HG03354 (cell line): ENCODE measurements around the gene SELENOT.
"Not testable (repeated sequence)": the region's sequence is repeated elsewhere in the genome, so short reads cannot be mapped to it uniquely, and the experiment has no call there.

ENCODE experiments used
- ATAC-seq: cut with Tn5 transposase; IDR thresholded peaks from one replicate; pipeline ENCODE4 v1.9.1; 2021; ENCODE audit warnings: mild to moderate bottlenecking; ENCODE audit not compliant: unreplicated experiment, poor library complexity, severe bottlenecking

Gene SELENOT, protein sequence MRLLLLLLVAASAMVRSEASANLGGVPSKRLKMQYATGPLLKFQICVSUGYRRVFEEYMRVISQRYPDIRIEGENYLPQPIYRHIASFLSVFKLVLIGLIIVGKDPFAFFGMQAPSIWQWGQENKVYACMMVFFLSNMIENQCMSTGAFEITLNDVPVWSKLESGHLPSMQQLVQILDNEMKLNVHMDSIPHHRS

GRCh38 chr3:150603153-150603979 lies at the start of gene SELENOT:
TSS of gene SELENOT (plus strand) at chr3:150603321. CDS start at chr3:150603363, 42 bp downstream.
- ATAC-seq = peak; percentile 63

DNA sequence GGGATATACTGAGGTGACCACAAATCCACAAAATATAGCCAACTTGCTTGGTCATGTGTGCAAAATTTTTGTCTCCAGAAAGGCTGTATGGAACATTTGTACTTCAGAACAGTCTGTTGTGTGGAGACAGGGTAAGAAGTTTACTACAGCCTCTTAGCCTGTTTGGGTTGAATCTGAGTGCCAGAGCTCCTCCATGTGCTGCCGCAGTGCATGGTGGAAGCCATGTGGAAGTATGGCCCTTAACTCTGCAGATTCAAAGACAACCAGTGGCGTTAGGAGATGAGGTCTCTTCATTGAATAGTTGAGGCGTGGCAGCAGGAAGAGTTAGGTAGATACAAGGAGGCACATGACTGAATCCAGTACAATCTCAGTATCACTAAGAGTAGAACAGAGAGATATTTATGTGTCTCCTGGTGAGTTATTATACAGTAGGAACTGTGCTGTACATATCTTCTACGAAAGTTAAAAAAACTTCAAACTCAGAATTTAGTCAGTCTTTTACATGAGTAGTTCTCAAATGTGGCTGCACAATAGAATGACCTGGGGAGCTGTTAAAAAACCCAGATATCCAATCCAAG lies 47.2 kb upstream of the SELENOT start:
- ATAC-seq = no peak

DNA sequence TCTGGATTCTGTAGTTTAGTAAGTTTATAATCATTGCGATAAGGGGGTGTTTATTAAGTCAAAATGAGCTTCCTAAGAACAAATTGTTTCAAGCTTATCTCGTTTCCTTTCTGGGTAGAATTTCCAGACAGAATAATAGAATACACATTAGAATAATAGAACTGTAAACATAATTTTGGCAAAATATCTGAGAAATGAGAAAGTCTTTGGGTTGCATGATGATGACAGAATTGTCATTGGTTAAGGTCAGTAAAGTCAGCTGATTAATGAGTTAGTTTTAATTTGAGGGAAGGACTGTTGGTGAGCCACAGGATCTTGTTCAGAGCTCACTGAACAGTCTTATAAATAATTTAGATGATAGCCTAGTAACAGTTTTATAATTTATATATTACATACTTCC lies 46.3 kb upstream of the SELENOT start:
- no peak for ATAC-seq

GRCh38 chr3:150557725-150558124 lies 45.4 kb upstream of the SELENOT start:
- no peak for ATAC-seq

- no peak for ATAC-seq
Observed at GRCh38 chr3:150564243-150564642, 38.9 kb upstream of the SELENOT start.

GRCh38 chr3:150567328-150567727 lies 35.8 kb upstream of the SELENOT start:
- ATAC-seq = no peak

DNA sequence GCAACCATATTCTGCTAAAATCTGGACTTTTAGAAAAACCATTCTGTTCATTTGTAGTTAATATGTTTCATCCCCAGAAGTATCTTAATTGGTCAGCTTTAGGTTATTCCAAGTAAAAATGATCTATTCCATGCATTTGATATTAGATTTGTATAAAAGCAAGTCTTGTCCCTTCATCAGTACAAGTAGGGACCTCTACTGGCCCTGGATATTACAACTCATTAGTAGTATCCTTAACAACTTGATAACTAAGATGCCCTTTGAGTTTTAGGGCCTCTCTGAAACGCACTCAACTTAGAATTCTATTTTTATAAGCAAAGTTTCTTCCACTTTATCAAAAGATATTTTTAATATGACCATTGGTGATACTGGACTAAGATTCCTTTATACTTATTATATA lies 25.3 kb upstream of the SELENOT start:
- no peak for ATAC-seq

- no peak for ATAC-seq
Observed at GRCh38 chr3:150581174-150581573, 21.9 kb upstream of the SELENOT start.

GRCh38 chr3:150582620-150583019 lies 20.5 kb upstream of the SELENOT start:
- peak; percentile 79 for ATAC-seq

GRCh38 chr3:150583028-150583427 lies 20.1 kb upstream of the SELENOT start:
- ATAC-seq = peak; percentile 77

DNA sequence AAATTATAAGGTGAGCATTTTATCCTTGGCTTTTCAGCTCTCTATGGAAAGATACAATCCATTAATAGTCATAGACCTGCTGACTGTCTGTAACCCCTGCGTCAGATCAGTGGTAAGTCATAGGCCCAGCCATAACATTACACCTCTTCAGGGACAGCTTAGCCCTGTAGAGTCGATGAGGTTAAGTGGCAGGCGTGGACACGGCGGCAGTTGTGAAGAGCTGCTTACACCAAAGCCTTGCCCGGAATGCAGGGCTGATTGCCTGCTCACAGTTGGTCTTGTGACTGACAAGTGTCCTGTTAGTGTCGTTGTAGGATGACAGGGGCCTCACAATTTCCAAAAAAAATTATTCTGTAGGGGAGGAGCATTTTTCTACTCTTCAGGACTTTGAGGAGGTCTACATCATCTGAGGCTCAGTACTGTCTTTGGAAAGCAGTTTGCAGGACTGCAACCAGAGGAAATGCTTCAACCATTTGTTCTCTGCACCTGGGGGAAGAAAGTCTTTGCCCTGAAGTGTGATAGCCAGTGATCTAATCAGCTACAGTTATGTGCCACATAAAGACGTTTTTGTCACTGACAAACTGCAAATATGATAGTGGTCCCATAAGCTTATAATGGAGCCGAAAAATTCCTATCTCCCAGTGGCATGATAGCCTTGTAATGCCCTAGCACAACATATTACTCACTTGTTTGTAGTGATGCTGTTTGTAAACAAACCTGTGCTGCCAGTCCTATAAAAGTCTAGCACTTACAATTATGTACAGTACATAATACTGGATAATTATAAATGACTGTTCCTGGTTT lies 14.9 kb upstream of the SELENOT start:
- no peak for ATAC-seq

DNA sequence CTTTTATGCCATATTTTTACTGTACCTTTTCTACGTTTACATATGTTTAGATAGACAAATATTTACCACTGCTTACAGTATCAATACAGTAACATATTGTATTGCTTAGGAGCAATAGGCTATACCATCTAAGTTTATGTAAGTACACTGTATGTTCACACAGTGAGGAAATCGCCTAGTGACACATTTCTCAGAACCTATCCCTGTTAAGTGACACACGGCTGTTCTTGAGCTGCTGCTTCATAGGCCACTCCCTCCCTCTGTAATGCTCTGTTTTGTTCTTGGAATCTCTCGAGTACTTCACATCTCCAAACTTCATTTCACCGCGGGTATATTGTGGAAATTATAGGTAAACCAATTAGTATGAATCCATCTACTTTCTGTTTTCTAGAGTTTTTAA lies 13.4 kb upstream of the SELENOT start:
- ATAC-seq = no peak

GRCh38 chr3:150594150-150594549 lies 9.0 kb upstream of the SELENOT start:
- no peak for ATAC-seq

- ATAC-seq = no peak
Observed at GRCh38 chr3:150597646-150598045, 5.5 kb upstream of the SELENOT start.

DNA sequence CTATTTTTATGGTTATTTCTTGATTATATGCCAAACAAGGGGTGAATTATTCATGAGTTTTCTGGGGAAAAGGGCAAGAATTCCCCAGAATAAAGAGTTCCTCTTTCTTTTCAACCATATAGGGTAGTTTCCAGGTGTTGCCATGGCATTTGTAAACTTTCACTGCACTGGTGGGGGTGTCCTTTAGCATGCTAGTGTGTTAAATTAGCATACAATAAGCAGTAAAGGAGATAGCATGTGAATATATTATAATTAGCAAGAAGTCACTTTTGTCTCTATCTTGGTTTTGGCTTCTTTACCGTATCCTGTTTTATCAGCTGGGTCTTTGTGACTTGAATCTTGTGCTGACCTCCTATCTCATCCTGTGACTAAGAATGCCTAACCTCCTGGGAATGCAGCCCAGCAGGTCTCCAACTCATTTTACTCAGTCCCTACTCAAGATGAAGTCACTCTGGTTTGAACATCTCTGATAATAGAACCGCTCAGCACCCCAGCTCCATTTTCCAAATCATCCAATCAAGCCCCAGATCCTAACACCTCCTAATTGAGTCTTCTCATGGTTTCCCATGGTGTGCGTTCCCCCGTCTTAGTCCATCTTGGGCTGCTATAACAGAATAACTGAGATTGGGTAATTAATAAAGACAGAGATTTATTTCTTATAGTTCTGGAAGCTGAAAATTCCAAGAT lies 3.4 kb upstream of the SELENOT start:
- no peak for ATAC-seq

DNA sequence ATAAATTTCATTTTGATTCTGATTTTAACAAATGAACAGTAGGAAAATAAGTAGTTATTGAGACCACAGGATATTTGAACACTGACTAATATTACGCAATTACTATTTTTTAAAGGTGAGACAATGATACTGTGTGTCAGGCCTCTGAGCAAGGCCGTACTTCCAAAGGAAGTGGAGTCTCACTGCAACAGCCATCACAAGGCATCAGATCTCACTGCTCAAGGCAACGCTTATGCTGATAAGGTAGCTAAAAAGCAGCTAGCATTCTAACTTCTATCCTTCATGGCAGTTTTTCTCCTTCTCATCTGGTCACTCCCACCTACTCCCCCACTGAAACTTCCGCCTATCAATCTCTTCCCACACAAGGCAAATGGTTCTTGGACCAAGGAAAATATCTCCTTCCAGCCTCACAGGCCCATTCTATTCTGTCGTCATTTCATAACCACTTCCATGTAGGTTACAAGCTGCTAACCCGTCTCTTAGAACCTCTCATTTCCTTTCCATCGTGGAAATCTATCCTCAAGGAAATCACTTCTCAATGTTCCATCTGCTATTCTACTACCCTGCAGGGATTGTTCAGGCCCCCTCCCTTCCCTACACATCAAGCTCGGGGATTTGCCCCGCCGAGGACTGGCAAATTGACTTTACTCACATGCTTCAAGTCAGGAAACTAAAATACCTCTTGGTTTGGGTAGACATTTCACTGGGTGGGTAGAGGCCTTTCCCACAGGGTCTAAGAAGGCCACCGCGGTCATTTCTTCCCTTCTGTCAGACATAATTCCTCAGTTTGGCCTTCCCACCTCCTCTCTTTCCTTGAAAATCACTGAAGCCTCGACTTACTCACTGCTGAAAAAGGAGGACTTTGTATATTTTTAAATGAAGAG lies 2.2 kb upstream of the SELENOT start:
- not testable (repeated sequence) for ATAC-seq

DNA sequence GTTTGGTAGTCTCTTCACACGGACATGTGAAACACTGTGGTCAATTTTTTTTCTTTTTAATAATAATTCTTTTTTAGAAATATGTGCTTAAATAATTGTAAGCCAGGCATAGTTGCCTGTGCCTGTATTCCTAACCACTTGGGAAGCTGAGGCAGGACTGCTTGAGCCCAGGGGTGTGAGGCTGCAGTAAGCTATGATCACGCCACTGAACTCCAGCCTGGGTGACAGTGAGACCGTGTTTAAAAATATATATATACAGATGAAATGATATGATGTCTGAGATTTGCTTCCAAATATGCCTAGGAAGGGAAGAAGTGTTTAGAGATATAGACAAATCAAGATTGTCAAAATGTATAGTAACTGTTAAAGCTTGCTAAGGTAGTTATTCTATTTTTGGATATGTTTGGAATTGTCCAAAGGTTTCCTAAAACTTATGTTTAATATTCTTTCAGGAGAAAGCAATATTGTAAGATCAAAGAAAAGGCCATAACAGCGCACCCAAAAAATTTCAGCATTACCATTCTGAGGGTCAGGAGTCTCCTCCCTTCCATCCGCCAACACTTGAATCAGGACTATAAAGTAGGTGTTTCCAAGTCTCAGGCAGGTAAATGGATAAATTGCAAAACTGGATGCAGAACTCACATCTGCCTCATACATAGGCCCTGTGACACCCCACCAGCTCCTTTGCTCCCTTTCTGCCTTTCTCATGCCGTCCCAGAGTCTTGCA lies 532 bp upstream of the SELENOT start:
- peak; percentile 10 for ATAC-seq

DNA sequence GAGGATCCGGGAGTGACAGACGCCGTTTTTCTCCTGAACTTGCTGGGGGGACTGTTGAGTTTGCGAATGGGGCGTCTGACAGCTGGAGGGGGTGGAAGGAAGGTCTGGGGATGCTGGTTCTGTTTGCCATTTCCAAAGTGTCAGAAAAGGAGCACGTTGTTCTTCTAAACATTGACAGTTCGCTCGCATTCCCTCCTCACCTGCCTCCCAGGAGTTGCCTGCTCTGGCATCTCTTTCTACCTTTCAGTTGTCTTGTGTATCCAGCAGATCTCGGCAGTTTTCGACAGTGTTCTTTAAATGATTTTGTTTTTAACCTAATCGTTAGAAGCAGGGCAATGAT lies 829 bp downstream of the SELENOT start:
- ATAC-seq = no peak
